CD4-positive, alpha-beta T cell (primary cell): ENCODE data around the gene R3HDM4. TPM values are rescaled to one million over a fixed set of nuclear protein-coding genes. Genes with fewer than 3 reads are reported as not detected.
A peak's percentile ranks its signal among the peaks of the same experiment; 100 is the strongest.

Experiments
- ATAC-seq: fragments of 200-7000 bp; cut with Tn5 transposase; one replicate; pipeline ENCODE4 v1.10.0; 2022; ENCODE audit warnings: mild to moderate bottlenecking; ENCODE audit not compliant: poor library complexity
- CTCF ChIA-PET: fragments of 350-600 bp; sonication (Branson Sonifier 250); formaldehyde crosslinking; loops from one replicate; lab custom pipeline; 2021; ENCODE audit warnings: antibody characterized with exemption, inconsistent platforms; lab: Charles Lee
- POLR2A ChIA-PET: fragments of 350-600 bp; sonication (Branson Sonifier 250); formaldehyde crosslinking; loops from one replicate; lab custom pipeline; 2021; ENCODE audit warnings: antibody characterized with exemption, inconsistent platforms; lab: Charles Lee
- DNase-seq, 14 experiments: peaks; one replicate each; pipeline ENCODE4 v3.0.0-alpha.2; 2013 to 2020; ENCODE audit warnings: mixed read lengths in 2 of 14
- H3K27ac ChIP-seq, 2 donors: one replicate each; pipeline versions ENCODE4 v1.5.1 to v1.7.0; 2013; ENCODE audit warnings: low read length in 2 of 2, low read depth in 1 of 2, mild to moderate bottlenecking in 1 of 2
- H3K27me3 ChIP-seq, 2 experiments: 1 replicate in 1 of 2; 2 replicates in 1 of 2; pipeline versions ENCODE4 v1.6.1 to v1.7.0; 2013; ENCODE audit warnings: low read length in 2 of 2, control low read depth in 1 of 2, mild to moderate bottlenecking in 1 of 2, moderate library complexity in 1 of 2; ENCODE audit not compliant: insufficient read depth in 2 of 2, control insufficient read depth in 1 of 2
- H3K36me3 ChIP-seq: one replicate; pipeline ENCODE4 v1.6.1; 2013; ENCODE audit warnings: low read length, control low read depth; ENCODE audit not compliant: insufficient read depth
- H3K4me1 ChIP-seq: one replicate; pipeline ENCODE4 v1.6.1; 2013; ENCODE audit warnings: low read length, control low read depth; ENCODE audit not compliant: insufficient read depth
- H3K4me3 ChIP-seq: one replicate; pipeline ENCODE4 v1.5.1; 2013; ENCODE audit warnings: mild to moderate bottlenecking, low read length, moderate library complexity
- H3K9me3 ChIP-seq, 2 experiments: 1 replicate in 1 of 2; 2 replicates in 1 of 2; pipeline versions ENCODE4 v1.6.1 to v1.7.0; 2013; ENCODE audit warnings: low read length in 2 of 2, mild to moderate bottlenecking in 2 of 2, control low read depth in 1 of 2, moderate library complexity in 1 of 2; ENCODE audit not compliant: control insufficient read depth in 1 of 2, insufficient read depth in 1 of 2
- H3K27ac Mint-ChIP-seq: one replicate; pipeline ENCODE4 v1.8.0; 2020; ENCODE audit warnings: mixed read lengths
- H3K27me3 Mint-ChIP-seq: one replicate; pipeline ENCODE4 v1.8.0; 2021; ENCODE audit warnings: mixed read lengths
- H3K36me3 Mint-ChIP-seq: one replicate; pipeline ENCODE4 v1.8.0; 2021; ENCODE audit warnings: low read depth, mixed read lengths
- H3K4me1 Mint-ChIP-seq: one replicate; pipeline ENCODE4 v1.8.0; 2021; ENCODE audit warnings: low read depth, mixed read lengths
- H3K4me3 Mint-ChIP-seq: one replicate; pipeline ENCODE4 v1.8.0; 2020; ENCODE audit warnings: mild to moderate bottlenecking, mixed read lengths
- H3K9me3 Mint-ChIP-seq: one replicate; pipeline ENCODE4 v1.8.0; 2020; ENCODE audit warnings: mixed read lengths
- CTCF ChIP-seq: fragments of 200-600 bp; IDR thresholded peaks from one replicate; pipeline ENCODE4 v1.8.0; 2022; ENCODE audit warnings: antibody characterized with exemption, mild to moderate bottlenecking
- intact Hi-C, 2 experiments: fragments of 100-400 bp; cut with DNase I in 1 of 2; cut with micrococcal nuclease in 1 of 2; formaldehyde crosslinking; loops; one replicate each; pipeline versions ENCODE4 v1.15.1 to v1.9.0; 2023 to 2025; cut with DNase I, micrococcal nuclease
- total RNA-seq, 174 experiments: library from RNA in 2 of 174; stranded (reverse) in 2 of 174; gene quantifications; one replicate each; pipeline ENCODE4 v1.2.3 and lab custom pipeline; 2021 to 2026

The R3HDM4 gene
- total RNA-seq, 2 experiments from 2014 or later, result 309 to 313 TPM

GRCh38 chr19:939922-940321, 26.9 kb upstream of the R3HDM4 start:
- no peaks in the 10 kb centered on the region for H3K27me3 ChIP-seq
- no peaks in the 10 kb centered on the region for H3K36me3 ChIP-seq
- no peak for ATAC-seq
- H3K4me3 ChIP-seq, result no peak overlapping the region
- TF ChIP-seq CTCF, result no peak
- ChIA-PET CTCF (no interaction called here), POLR2A (interaction anchor here (1.7 kb wide), 1 partner anchor 329 kb away, joined by 3 read pairs; the partner anchor contains the start of gene CIRBP)
- Mint-ChIP-seq H3K36me3 (no peaks in the 10 kb centered on the region), H3K4me1 (peaks cover 30% of the 10 kb centered on the region), H3K4me3 (peak overlapping the region; percentile 78), H3K27me3 (no peaks in the 10 kb centered on the region), H3K27ac (peak overlapping the region; percentile 74), H3K9me3 (no peaks in the 10 kb centered on the region)
- no peak overlapping the region for H3K27ac ChIP-seq
- DNase-seq, result no peak
- H3K4me1 ChIP-seq, result peaks cover 42% of the 10 kb centered on the region
- peaks cover 0 to 17% of the 10 kb centered on the region in 2 experiments for H3K9me3 ChIP-seq
- intact Hi-C loops, result no loop called here

GRCh38 chr19:939439-939838, 26.4 kb upstream of the R3HDM4 start:
- Mint-ChIP-seq H3K4me1 (peaks cover 30% of the 10 kb centered on the region), H3K9me3 (no peaks in the 10 kb centered on the region), H3K27me3 (no peaks in the 10 kb centered on the region), H3K27ac (no peak overlapping the region), H3K36me3 (no peaks in the 10 kb centered on the region), H3K4me3 (peak overlapping the region; percentile 78)
- ATAC-seq (no peak), DNase-seq (no peak)
- H3K36me3 ChIP-seq, result no peaks in the 10 kb centered on the region
- no peak for TF ChIP-seq CTCF
- H3K4me3 ChIP-seq, result no peak overlapping the region
- peaks cover 0 to 17% of the 10 kb centered on the region in 2 experiments for H3K9me3 ChIP-seq
- POLR2A ChIA-PET, result interaction anchor here (2.1 kb wide), 1 partner anchor 45 kb away, joined by 5 read pairs; the partner anchor contains the start of gene WDR18
- peaks cover 44% of the 10 kb centered on the region for H3K4me1 ChIP-seq
- H3K27me3 ChIP-seq, result no peaks in the 10 kb centered on the region
- CTCF ChIA-PET, result no interaction called here
- H3K27ac ChIP-seq, result no peak overlapping the region
- intact Hi-C loops, result no loop called here

GRCh38 chr19:938233-938923, 25.4 kb upstream of the R3HDM4 start:
- no peak for TF ChIP-seq CTCF
- Mint-ChIP-seq H3K4me1 (peaks cover 35% of the 10 kb centered on the region), H3K27me3 (no peaks in the 10 kb centered on the region), H3K9me3 (no peaks in the 10 kb centered on the region), H3K27ac (no peak overlapping the region), H3K36me3 (no peaks in the 10 kb centered on the region), H3K4me3 (no peak overlapping the region)
- no peak overlapping the region for H3K27ac ChIP-seq
- POLR2A ChIA-PET, result interaction anchor here (0.8 to 2.1 kb wide), 3 partner anchors 14 to 46 kb away, joined by 3 to 5 read pairs (median 5); partner anchors contain the start of gene WDR18
- no peaks in the 10 kb centered on the region for H3K27me3 ChIP-seq
- no peak for DNase-seq
- no peak for ATAC-seq
- H3K9me3 ChIP-seq, result peaks cover 0 to 13% of the 10 kb centered on the region in 2 experiments
- no peak overlapping the region for H3K4me3 ChIP-seq
- CTCF ChIA-PET, result interaction anchor here (1.5 kb wide), 1 partner anchor 46 kb away, joined by 6 read pairs; the partner anchor contains the start of gene WDR18
- no peaks in the 10 kb centered on the region for H3K36me3 ChIP-seq
- intact Hi-C loops, result no loop called here
- peaks cover 55% of the 10 kb centered on the region for H3K4me1 ChIP-seq
